Fibroblast of pulmonary artery (primary cell): ENCODE measurements around the gene SLC25A34.
A peak's percentile ranks its signal among the peaks of the same experiment; 100 is the strongest.

Source experiments
- DNase-seq: peaks from one replicate; pipeline ENCODE4 v3.0.0-alpha.2; 2010; ENCODE audit warnings: low read depth
- H3K4me3 ChIP-seq: replicated peaks from 2 replicates; pipeline ENCODE4 v1.5.1; 2011; ENCODE audit warnings: low read depth, mild to moderate bottlenecking, control low read depth, low read length, moderate library complexity
- CTCF ChIP-seq: IDR thresholded peaks from 2 replicates; pipeline ENCODE4 v1.5.1; 2011; ENCODE audit warnings: mild to moderate bottlenecking, control low read depth, low read length, inconsistent platforms; ENCODE audit errors: missing control alignments

Gene SLC25A34

GRCh38 chr1:15736038-15736891, at the start of gene SLC25A34:
Gene SLC25A34 (plus strand): TSS chr1:15736258. CDS start chr1:15736486, 228 bp downstream.
- H3K4me3 ChIP-seq = no peak within 1 kb of the TSS
- TF ChIP-seq CTCF = no peak
- DNase-seq = no peak

GRCh38 chr1:15687446-15687845, 48.6 kb upstream of the SLC25A34 start:
- H3K4me3 ChIP-seq = no peak overlapping the region
- no peak for TF ChIP-seq CTCF
- DNase-seq = no peak

GRCh38 chr1:15690317-15690716, 45.7 kb upstream of the SLC25A34 start:
- no peak for DNase-seq
- no peak for TF ChIP-seq CTCF
- no peak overlapping the region for H3K4me3 ChIP-seq

- no peak for TF ChIP-seq CTCF
- H3K4me3 ChIP-seq = no peak overlapping the region
- DNase-seq = peak; percentile 33
These were observed 44.5 kb upstream of the SLC25A34 start for GRCh38 chr1:15691434-15692032.

GRCh38 chr1:15692121-15692682, 43.9 kb upstream of the SLC25A34 start:
- no peak for TF ChIP-seq CTCF
- no peak for DNase-seq
- no peak overlapping the region for H3K4me3 ChIP-seq

GRCh38 chr1:15693371-15693770, 42.7 kb upstream of the SLC25A34 start:
- no peak for TF ChIP-seq CTCF
- no peak overlapping the region for H3K4me3 ChIP-seq
- DNase-seq = no peak
